HG03460 (cell line): ENCODE data around the gene NLRP3.
"Not testable (repeated sequence)": the region's sequence is repeated elsewhere in the genome, so short reads cannot be mapped to it uniquely, and the experiment has no call there.

Source experiments
- ATAC-seq: cut with Tn5 transposase; IDR thresholded peaks from one replicate; pipeline ENCODE4 v1.9.1; 2021; ENCODE audit not compliant: unreplicated experiment

Gene NLRP3

DNA sequence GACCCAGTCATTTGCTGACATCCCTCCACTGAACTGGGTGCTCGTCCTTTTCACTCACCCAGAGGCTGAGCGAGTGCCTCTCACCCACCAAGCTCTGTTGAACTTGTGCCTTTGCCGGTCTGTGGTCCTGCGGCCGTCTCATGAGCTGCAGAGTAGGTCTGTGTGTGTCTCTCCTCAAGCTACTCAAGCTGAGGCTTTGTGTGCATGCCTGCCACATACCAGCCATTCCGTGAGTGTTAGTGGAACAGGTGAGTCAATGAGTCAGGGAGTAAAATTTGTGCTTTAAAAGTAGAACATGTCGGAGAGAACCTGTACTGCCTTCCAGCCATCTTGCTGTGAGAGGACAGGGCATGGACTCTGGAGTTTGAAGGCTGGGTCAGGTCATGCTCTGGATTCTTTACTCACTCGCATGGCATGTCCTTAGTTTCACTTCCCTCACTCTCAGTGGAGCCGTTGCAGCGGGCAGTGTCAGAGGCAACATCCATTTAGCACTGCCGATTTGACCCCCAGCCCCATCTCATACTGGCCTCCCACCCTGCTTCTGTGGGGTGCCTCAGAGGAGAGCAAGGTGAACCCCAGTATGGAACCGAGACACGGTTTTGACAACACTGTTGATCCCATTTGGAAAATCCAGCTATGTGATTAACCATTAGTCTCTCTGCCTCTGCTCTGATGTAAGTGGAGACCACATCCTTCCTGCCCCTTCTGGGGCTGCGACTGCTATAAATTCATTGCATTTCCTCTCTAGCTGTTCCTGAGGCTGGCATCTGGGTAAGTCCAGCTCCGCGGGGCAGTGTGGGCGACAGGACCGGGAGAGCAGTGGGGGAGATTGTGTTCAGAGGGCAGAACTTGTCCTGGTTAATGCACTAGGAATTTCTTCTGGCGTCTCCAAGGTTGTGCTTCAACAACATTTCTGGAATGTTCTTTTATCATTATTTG lies at the start of gene NLRP3:
Gene NLRP3, plus strand, starts transcription at position 751 of the 939 bp plus-strand sequence. CDS start 2,628 bp downstream, outside the sequence.
- ATAC-seq = peak; percentile 57

DNA sequence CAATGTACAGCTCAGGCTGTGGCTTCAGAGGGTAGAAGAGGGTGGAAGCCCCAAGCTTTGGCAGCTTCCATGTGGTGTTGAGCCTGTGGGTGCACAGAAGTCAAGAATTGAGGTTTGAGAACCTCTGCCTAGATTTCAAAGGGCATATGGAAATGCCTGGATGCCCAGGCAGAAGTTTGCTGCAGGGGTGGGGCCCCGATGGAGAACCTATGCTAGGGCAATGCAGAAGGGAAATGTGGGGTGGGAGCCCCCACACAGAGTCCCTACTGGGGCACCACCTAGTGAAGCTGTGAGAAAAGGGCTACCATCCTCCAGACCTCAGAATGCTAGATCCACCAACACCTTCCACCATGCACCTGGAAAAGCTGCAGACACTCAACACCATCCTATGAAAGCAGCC lies 49.6 kb upstream of the NLRP3 start:
- ATAC-seq = not testable (repeated sequence)

DNA sequence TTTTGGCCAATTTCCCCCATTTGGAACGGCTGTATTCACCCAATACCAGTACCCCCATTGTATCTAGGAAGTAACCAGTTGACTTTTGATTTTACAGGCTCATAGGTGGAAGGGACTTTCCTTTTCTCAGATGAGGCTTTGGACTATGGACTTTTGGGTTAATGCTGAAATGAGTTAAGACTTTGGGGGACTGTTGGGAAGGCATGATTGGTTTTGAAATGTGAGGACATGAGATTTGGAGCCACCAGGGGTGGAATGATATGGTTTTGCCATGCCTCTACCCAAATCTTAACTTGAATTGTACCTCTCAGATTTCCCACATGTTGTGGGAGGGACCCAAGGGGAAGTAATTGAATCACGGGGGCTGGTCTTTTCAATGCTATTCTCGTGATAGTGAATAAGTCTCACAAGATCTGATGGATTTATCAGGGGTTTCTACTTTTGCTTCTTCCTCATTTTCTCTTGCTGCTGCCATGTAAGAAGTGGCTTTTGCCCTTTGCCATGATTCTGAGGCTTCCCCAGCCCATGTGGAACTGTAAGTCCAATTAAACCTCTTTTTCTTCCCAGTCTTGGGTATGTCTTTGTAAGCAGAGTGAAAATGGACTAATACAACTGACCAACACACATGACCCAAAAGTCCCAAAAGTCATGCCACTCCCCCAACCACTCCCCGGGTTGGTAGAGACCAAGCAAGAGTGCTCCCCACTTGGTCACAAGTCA lies 48.9 kb upstream of the NLRP3 start:
- ATAC-seq = no peak

DNA sequence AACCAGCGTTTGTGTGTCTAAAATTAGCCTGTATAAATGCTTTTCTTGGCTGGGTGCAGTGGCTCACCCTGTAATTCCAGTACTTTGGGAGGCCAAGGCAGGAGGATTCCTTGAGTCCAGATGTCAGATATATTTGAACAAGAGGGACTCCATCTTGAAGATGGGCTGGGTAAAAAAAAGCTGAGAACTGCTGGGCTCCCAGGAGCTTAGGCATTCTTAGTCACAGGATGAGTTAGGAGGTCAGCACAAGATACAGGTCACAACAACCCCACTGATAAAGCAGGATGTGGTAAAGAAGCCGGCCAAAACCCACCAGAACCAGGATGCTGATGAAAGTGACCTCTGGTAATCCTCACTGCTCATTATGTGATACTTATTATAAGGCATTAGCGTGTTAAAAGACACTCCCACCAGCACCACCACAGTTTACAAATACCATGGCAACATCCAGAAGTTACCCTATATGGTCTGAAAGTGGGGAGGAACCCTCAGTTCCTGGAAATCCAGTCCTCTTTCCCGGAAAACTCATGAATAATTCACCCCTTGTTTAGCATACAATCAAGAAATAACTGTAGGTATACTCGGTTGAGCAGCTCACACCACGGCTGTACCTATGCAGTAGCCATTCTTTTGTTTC lies 48.1 kb upstream of the NLRP3 start:
- ATAC-seq = no peak

DNA sequence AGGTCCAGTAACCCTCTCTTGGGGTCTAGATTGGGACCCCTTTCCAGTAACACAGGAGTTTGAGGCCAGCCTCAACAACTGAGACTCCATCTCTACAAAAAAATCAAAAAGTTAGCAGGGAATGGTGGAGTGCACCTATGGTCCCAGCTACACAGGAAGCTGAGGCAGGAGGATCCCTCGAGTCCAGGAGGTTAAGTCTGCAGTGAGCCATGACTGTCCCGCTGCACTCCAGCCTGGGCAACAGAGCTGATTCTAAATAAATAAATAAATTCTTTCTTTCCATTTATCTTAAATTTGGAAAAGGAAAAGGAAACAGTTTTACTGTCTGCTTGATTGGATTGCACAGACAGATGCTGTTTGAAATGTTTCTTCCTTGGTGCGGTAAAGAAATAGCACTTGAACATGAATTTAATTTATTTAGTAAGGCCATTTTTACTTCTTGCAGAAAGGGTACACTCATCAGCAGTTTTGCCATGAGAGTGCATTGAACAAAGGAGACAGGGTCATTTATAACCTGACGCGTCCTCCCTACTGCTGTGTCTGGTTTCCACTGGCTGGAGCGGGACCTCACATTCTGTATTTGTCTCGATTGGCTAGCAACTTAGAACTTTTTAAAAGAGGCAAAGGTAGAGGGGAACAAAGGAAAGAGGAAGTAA lies 47.4 kb upstream of the NLRP3 start:
- ATAC-seq = no peak

DNA sequence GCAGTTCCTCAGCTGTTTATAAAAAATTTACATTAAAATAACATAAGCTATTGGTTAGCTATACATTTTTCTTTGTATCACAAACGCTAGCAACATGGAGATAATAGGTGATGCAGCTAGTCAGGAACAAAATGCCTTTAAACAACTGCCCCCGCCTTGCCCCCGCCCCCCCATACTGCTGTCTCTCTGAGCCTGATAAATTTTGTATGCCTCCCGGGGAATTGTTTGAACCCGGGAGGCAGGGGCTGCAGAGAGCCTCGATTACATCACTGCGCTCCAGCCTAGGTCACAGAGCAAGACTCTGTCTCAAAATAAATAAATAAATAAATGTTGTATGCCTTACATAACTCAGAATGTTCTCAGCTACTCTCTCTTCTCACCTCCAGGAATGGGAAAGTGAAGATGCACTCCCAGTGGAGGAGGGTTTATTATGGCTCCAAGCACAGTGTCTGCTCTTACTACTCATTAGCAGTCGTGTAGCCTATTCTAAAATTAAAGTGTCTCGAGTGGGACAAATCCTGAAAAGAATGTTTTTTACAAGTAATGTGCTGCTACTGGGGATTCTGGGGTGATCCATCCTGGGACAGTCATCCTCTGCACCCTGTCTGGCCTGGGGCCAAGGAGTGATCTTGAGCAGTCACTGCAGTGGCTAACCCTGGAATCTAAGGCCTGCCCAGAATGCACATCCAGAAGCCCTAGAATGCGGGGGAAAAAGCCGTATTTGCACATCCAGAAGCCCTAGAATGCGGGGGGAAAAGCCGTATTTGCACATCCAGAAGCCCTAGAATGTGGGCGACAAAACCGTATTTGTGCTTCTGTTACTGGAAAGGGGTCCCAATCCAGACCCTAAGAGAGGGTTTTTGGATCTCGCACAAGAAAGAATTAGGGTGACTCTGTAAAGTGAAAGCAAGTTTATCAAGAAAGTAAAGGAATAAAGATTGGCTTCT lies 44.9 kb upstream of the NLRP3 start:
- no peak for ATAC-seq

DNA sequence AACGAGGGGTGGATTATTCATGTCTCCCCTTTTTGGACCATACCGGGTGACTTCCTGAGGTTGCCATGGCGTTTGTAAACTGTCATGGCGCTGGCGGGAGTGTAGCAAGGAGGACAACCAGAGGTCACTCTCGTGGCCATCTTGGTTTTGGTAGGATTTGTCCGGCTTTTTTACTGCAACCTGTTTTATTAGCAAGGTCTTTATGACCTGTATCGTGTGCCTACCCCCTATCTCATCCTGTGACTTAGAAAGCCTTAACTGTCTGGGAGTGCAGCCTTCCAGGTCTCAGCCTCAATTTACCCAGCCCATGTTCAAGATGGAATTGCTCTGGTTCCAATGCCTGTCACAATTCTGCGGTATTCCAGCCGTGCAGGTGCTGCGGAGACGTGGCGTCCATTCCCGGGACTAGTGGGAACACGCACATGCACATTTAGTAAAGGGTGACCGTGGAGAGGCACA lies 44.1 kb upstream of the NLRP3 start:
- no peak for ATAC-seq

DNA sequence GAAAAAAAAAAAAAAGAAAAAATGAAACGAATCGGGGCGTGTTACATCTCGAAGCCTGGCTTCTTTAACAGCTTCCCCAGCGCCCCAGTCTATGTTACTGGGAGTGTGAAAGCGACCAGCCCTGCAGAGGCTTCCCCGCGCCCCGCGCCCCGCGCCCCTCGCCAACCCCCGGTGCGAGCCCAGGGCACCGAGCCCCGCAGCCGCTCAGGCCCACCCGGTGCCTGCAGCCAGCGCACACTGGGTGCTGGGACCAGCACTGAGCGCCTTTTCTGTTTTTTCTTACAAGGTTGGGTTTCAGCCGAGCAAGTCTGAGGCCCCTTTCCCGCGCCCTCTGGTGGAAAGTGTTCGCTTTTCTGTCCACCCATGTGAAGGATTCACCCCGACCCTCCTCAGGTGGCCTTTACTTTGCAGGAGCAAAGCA lies 42.2 kb upstream of the NLRP3 start:
- ATAC-seq = peak; percentile 59

DNA sequence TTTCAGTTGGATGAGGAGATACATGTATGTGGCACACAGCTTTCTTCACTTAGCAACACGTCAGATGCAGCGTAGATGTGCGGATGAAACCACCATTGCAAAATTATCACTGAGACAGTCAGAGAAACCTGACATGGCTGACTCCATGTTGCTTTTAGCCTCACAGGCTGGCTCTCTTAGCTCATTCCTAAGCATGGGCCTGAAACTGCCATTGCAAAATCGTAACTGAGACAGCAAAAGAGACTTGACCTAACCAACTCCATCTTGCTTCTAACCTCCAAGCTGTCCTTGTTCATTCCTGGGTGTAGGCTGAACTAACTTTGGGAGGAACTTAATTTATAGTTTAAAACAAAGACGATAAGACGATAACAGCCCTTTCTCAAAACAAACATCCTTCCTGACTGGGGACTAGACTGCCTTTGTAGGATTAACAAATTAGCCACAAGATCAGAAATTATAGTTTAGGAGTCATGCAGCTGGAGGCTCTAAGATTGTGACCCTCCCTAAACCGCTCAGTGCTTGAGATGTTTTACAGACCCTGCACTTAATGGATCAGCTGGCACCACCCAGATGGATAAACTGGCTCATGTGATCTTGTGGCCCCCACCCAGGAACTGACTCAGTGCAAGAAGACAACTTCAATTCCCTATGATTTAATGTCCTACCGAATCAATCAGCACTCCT lies 41.2 kb upstream of the NLRP3 start:
- ATAC-seq = not testable (repeated sequence)

DNA sequence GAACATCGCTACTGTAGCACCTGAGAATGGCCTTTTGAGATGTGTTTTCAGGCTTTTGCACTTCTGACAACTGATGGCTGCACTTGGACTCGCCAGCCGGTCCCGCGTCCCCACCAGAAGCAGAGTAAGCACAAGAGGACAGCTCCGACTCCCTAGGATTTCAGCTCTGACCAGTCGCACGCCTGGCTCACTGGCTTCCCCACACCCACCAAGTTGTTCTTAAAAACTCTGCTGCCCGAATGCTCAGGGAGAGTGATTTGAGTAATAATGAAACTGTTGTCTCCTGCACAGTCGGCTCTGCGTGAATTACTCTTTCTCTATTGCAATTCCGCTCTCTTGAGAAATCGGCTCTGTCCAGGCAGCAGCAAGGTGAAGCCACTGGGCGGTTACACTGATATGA lies 40.2 kb upstream of the NLRP3 start:
- ATAC-seq = no peak

DNA sequence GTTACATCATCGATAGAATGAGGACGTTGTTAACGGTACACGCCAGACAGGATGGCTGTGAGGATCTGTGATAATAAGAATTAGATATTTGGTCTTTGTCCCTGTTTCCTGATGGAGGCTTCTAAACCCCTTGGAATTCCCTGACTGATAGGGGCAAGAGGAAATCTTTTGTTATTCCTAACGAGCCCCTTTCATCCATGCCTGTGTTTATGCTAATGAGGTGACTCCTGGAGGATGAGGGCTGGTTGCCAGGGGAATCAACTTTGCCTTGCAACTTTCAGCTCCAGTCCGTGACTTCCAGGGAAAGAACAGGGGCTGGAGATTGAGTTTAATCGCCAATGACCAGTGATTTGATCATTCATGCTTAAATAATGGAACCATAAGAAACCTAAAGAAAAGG lies 39.3 kb upstream of the NLRP3 start:
- ATAC-seq = no peak

DNA sequence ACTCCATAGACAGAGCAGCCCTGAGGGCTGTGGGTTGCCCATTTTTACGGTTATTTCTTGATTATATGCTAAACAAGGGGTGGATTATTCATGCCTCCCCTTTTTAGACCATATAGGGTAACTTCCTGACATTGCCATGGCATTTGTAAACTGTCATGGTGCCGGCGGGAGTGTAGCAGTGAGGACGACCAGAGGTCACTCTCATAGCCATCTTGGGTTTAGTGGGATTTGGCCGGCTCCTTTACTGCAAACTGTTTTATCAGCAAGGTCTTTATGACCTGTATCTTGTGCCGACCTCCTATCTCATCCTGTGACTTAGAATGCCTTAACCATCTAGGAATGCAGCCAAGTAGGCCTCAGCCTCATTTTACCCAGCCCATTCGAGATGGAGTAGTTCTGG lies 38.3 kb upstream of the NLRP3 start:
- not testable (repeated sequence) for ATAC-seq

DNA sequence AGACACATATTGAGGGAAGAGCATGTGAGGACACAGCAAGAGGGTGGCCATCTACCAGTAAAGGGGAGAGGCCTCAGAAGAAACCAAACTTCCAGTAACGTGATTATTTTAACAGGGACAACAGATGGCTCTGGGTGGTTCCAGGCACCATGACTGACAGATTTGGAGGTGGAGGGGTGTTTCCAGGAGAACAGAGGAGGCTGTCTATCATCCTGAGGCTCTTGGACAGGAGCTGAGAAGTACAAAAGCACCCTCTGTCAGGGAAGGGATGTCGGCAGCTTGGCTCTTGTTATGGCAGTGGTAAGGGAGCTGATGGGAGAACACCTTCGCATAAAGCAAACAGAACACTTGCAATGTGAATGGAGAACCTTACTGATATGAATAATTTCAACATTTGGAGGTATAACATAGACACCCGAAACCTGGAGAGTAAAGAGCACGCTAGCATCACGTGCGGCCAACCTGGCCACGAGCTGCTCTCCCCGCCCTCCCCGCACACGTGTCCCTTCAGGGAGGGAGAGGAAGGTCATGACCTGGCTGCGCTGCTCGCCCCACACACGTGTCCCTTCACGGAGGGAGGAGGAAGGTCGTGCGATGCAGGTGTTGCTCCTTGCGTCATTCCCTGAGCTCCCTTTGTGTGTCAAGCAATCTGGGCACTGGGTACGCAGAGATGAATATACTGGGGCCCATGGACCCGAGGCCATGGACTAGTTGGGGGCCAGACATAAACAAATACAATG lies 37.5 kb upstream of the NLRP3 start:
- ATAC-seq = no peak

DNA sequence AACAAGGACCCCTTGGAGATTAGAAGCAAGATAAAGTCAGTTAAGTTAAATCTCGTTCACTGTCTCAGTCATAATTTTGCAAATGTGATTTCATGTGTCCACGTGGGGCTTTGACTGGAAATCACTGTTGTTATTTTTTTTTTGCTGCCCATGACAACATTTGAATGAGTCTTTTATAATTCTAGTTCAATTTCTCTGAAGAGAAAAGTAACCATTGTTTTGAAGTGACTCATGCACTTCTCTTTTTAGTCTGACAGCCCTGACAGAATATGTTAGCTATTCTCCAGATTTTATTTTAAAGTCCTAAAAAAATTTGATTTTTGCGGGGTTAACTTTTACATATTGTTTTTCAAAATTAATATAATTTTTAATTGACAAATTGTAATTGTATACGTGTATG lies 30.7 kb upstream of the NLRP3 start:
- ATAC-seq = no peak

DNA sequence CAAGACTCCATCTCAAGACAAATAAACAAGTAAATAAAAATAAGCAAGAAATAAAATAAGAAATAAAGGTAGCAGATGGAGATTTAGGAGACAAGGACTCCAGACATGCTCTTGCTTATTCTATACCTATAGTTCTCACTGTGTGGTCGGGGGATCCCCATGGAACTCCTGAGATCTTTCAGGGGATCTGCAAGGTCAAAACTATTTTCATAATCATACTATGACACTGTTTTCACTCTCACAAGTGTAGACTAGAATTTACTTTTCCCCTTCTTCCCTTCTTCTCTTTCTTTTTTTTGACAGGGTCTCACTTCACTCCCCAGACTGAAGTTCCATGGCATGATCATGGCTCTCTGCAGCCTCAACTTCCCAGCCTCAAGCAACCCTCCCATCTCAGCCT lies 29.8 kb upstream of the NLRP3 start:
- ATAC-seq = no peak

DNA sequence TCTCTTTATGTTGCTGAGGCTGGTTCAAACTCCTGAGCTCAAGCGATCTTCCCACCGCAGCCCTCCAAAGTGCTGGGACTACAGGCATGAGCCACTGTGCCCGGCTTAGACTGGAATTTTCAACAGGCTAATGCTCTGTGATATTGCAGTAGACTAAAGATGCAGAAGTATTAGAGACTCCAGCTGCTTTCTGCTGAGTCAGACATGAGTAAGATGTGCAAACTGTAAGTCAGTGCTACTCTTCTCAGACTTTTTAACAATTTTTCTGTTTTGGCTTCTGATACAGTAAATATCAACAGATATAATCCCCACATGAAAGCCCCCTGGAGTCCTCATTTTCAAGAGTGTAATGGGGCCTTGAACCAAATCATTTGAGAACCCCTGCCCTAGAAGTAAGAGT lies 29.3 kb upstream of the NLRP3 start:
- no peak for ATAC-seq

DNA sequence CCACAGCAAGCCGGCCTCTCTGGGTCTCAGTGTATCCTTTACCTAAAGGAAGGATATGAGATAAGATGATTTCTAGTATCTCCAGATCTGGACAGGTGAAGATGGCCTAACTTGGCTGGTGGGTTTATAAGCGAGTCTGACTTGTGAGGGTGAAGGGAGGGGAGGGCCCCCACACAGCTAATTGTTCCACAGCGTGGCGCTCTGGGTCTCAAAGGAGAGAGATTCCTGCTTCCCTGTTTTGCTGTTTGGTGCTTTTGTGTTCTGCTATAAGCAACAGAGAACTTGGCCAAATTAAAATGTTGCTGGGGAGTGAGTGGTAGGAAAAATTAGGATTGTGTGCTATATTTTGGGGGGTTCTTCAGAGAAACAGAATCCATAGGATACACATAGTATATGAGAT lies 28.9 kb upstream of the NLRP3 start:
- ATAC-seq = no peak

DNA sequence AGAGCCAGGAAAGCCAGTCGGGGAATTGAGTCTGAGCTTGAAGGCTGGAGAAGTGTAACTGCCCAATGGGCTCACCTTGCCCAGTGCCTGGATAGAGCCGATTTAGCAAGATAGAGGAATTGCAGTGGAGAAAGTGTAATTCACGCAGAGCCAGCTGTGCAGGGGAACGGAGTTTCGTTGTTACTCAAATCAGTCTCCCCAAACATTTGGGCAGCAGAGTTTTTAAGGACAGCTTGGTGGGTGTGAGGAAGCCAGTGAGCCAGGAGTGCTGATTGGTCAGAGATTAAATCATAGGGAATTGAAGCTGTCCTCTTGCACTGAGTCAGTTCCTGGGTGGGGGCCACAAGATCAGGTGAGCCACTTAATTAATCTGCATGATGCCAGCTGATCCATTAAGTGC lies 28.4 kb upstream of the NLRP3 start:
- ATAC-seq = no peak
